ENCODE data around the gene SFMBT1. TPM values are rescaled to one million over a fixed set of nuclear protein-coding genes. Genes with fewer than 3 reads are reported as not detected.

Gene SFMBT1
- total and polyA plus RNA-seq, 2 of the 8 experiments (the other 6 are each of a cell fraction or from before 2014, with no cell fraction given): 8.1 to 16.8 TPM

DNA sequence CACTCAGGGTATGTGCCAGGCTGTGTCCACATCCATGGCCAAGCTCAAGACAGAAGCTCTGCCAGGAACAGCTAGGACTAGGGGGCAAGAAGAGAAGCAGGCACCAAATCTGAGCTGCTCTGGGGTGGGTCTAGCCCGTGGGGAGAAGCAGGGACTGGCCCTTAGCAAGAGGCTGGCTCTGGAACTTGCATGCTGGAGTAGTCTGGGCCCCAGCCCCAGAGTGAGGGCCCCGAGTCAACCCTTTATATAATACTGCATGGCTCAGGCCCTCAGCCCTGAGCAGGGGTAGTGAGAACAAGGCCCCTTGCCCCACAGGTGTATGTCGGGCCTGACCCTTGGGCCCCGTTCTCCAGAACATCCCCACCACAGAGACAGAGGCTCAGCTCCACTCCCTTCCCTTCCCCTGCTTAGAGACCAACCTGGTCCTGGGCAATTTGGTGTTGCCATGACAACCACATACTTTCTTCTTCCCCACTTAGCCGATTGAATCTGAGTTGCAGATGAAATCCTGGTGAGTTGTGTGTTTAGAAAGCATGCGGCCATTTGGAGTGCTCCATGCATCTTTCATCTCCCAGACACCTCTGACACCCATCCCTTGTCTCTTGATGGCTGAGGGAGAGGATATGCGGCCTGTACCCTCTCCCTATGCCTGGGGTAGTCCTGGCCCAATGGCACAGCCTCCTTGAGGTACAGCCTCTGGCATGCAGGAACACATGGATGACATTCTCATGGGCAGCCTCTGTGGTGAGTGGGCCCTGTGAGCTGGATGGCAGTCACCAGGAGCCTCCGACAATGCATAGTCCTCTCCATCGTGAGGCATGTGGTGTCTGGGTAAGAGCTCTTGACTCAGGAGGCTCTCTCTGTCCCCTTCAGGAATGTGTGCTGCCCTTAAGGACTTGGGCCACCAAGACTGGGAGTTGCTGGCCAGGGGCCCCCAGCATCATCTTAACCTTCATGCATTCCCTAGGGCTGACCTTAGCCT is 29.2 kb upstream of the SFMBT1 start:
- no peak overlapping the region for H3K23ac ChIP-seq (ENCODE audit: insufficient read length)
- POLR2A ChIA-PET (ENCODE audit: partially characterized antibody): interaction anchor here (1.0 to 1.3 kb wide), 2 partner anchors 9 to 28 kb away, joined by 3 to 4 read pairs; no protein-coding TSS in a partner anchor
- WGBS, 2 experiments (ENCODE audit: extremely low coverage in 1 of 2, insufficient coverage in 1 of 2, insufficient read length in 1 of 2, insufficient replicate concordance in 2 of 2, low coverage in 1 of 2, low lambda C conversion rate in 2 of 2, missing lambda C conversion rate in 1 of 2): 88% methylated on average over 9 of the region's 9 CpGs; no CpG with 5 or more reads in 1 of the 2 experiments
- H3K4me3 ChIP-seq (ENCODE audit: extremely low read depth in 1 of 4, insufficient read depth in 2 of 4, low read depth in 3 of 4, low read length in 4 of 4): no peak overlapping the region
- peaks cover 0 to 15% (median 9%) of the 10 kb centered on the region in 4 experiments; a peak in 6 of 7 replicates for H3K4me1 ChIP-seq (replicated peaks in 1 of 4; ENCODE audit: control insufficient read depth in 3 of 4, insufficient read depth in 4 of 4, low read length in 3 of 4)
- DNase-seq (ENCODE audit: low read depth in 1 of 2, low spot score in 2 of 2) (no peak), FAIRE-seq (no peak)
- no peaks in the 10 kb centered on the region for H3K36me3 ChIP-seq (ENCODE audit: control insufficient read depth in 2 of 4, insufficient read depth in 4 of 4, low read length in 3 of 4)
- no peaks in the 10 kb centered on the region for H4K20me1 ChIP-seq (replicated peaks in 1 of 2; ENCODE audit: control insufficient read depth in 1 of 2, insufficient read depth in 2 of 2, low read length in 2 of 2)
- H2BK5ac ChIP-seq (ENCODE audit: low read depth, low read length): no peak overlapping the region
- H3K79me2 ChIP-seq (ENCODE audit: control insufficient read depth in 1 of 2, insufficient read depth in 2 of 2, low read length in 2 of 2): no peaks in the 10 kb centered on the region
- no peak overlapping the region for H3K4ac ChIP-seq (replicated peaks; ENCODE audit: insufficient read length, low read depth, low read length)
- no peaks in the 10 kb centered on the region for H3K79me1 ChIP-seq (ENCODE audit: low read depth, low read length)
- H3K27ac ChIP-seq (ENCODE audit: low read depth, low read length): no peak overlapping the region
- no peak overlapping the region for H4K91ac ChIP-seq (replicated peaks; ENCODE audit: insufficient read length, low read length)
- H2AFZ ChIP-seq (ENCODE audit: low read length): no peak overlapping the region
- H3K9me3 ChIP-seq (ENCODE audit: insufficient read depth in 2 of 2, low read depth in 1 of 2, low read length in 1 of 2): no peaks in the 10 kb centered on the region
- TF ChIP-seq CTBP2 (IDR thresholded peaks at IDR 0.05; ENCODE audit: borderline replicate concordance, insufficient read depth, insufficient read length, low read length) (no peak), CHD2 (IDR thresholded peaks at IDR 0.05; ENCODE audit: low read length) (no peak), KDM5A (IDR thresholded peaks at IDR 0.05; ENCODE audit: low read length) (no peak), FOSL1 (IDR thresholded peaks at IDR 0.05; ENCODE audit: insufficient read depth, low read depth, low read length) (no peak), RFX5 (IDR thresholded peaks at IDR 0.05; ENCODE audit: borderline replicate concordance, low read depth, low read length) (no peak), POLR2A (IDR thresholded peaks at IDR 0.05; ENCODE audit: control extremely low read depth in 1 of 2, low read depth in 2 of 2, low read length in 2 of 2) (no peak), EZH2 (IDR thresholded peaks at IDR 0.05; ENCODE audit: low read depth, low read length, severe bottlenecking) (no peak), SP1 (IDR thresholded peaks at IDR 0.05; ENCODE audit: low read depth, low read length) (no peak), SIN3A (conservative IDR thresholded peaks at IDR 0.05 in 1 of 2, IDR thresholded peaks at IDR 0.05 in 1 of 2; ENCODE audit: low read depth in 1 of 2, low read length in 2 of 2) (no peak), PHF8 (conservative IDR thresholded peaks at IDR 0.05; ENCODE audit: low read depth, low read length) (no peak)
- no peak overlapping the region for H4K5ac ChIP-seq (ENCODE audit: insufficient read length, low read depth, low read length)
- no peak overlapping the region for H2BK15ac ChIP-seq (ENCODE audit: low read length)
- no peak overlapping the region for H3K14ac ChIP-seq (ENCODE audit: insufficient read length)
- no peak overlapping the region for H3K56ac ChIP-seq (replicated peaks; ENCODE audit: insufficient read length, low read depth, low read length)
- H2BK12ac ChIP-seq (ENCODE audit: low read depth, low read length): peak overlapping the region; percentile 50; the same call in 1 of the 2 replicates
- H3K4me2 ChIP-seq (ENCODE audit: insufficient read depth in 1 of 2, low read depth in 2 of 2, low read length in 2 of 2): no peak overlapping the region
- H3K18ac ChIP-seq (ENCODE audit: extremely low read depth, low read length): no peak overlapping the region
- H3K9ac ChIP-seq (replicated peaks in 1 of 4; ENCODE audit: extremely low read depth in 1 of 4, low read depth in 3 of 4, low read length in 3 of 4): no peak overlapping the region
- CTCF ChIA-PET (ENCODE audit: partially characterized antibody): interaction anchor here (1.1 to 1.9 kb wide), 6 partner anchors 33 to 276 kb away, joined by 3 to 8 read pairs (median 4); no protein-coding TSS in a partner anchor
- H2BK20ac ChIP-seq (ENCODE audit: low read length): no peak overlapping the region
- no peak overlapping the region for H2AK5ac ChIP-seq (ENCODE audit: low read depth, low read length)
- peaks cover 6% of the 10 kb centered on the region; the same call in 1 of the 2 replicates for H3K23me2 ChIP-seq (ENCODE audit: low read depth, low read length)
- H2BK120ac ChIP-seq (replicated peaks; ENCODE audit: low read depth, low read length): no peak overlapping the region
- H3K27me3 ChIP-seq (replicated peaks in 1 of 4; ENCODE audit: control insufficient read depth in 3 of 4, extremely low read depth in 1 of 4, insufficient read depth in 3 of 4, low read length in 3 of 4): no peaks in the 10 kb centered on the region; a peak in 2 of 7 replicates
- H4K8ac ChIP-seq (ENCODE audit: extremely low read depth, insufficient read depth, low read length): no peak overlapping the region
